GM19468 (cell line): ENCODE results near the gene NFATC2IP.
"Not testable (repeated sequence)": the region's sequence is repeated elsewhere in the genome, so short reads cannot be mapped to it uniquely, and the experiment has no call there.

ENCODE experiments used
- ATAC-seq: cut with Tn5 transposase; IDR thresholded peaks from one replicate; pipeline ENCODE4 v1.9.1; 2021; ENCODE audit warnings: mild to moderate bottlenecking, moderate library complexity, moderate number of reproducible peaks; ENCODE audit not compliant: unreplicated experiment; ENCODE audit errors: extremely low read depth

Gene NFATC2IP

GRCh38 chr16:28964496-28964895, 13.8 kb downstream of the NFATC2IP start:
- no peak for ATAC-seq

- no peak for ATAC-seq
These were observed 16.4 kb downstream of the NFATC2IP start for GRCh38 chr16:28967156-28967555.

- ATAC-seq, result not testable (repeated sequence)
These were observed 19.0 kb downstream of the NFATC2IP start for GRCh38 chr16:28969696-28970095.

GRCh38 chr16:28974007-28974436, 23.3 kb downstream of the NFATC2IP start:
- no peak for ATAC-seq

GRCh38 chr16:28974437-28975157, 23.9 kb downstream of the NFATC2IP start, which contains the start of gene SPNS1:
Gene SPNS1, plus strand, starts transcription at chr16:28974778. Its CDS starts 374 bp downstream, at chr16:28975152.
- peak; percentile 89 for ATAC-seq

GRCh38 chr16:28975158-28975599, 24.4 kb downstream of the NFATC2IP start:
- ATAC-seq, result no peak

GRCh38 chr16:28977703-28978662, 27.2 kb downstream of the NFATC2IP start:
- no peak for ATAC-seq

- ATAC-seq, result not testable (repeated sequence)
These were observed 29.6 kb downstream of the NFATC2IP start for GRCh38 chr16:28980330-28980729.

GRCh38 chr16:28980929-28981328, 30.2 kb downstream of the NFATC2IP start:
- ATAC-seq, result no peak

- ATAC-seq, result no peak
These were observed 30.8 kb downstream of the NFATC2IP start for GRCh38 chr16:28981517-28981916.

- no peak for ATAC-seq
These were observed 31.7 kb downstream of the NFATC2IP start for GRCh38 chr16:28982418-28982817.

GRCh38 chr16:28982949-28983348, 32.2 kb downstream of the NFATC2IP start:
- no peak for ATAC-seq

GRCh38 chr16:28983644-28984043, 32.9 kb downstream of the NFATC2IP start:
- ATAC-seq, result no peak

- ATAC-seq, result no peak
These were observed 33.4 kb downstream of the NFATC2IP start for GRCh38 chr16:28984091-28984490.

- no peak for ATAC-seq
These were observed 33.9 kb downstream of the NFATC2IP start, which contains the start of gene LAT for GRCh38 chr16:28984619-28985135. Gene LAT, plus strand, starts transcription at chr16:28985052. Its CDS starts 366 bp downstream, at chr16:28985418.

GRCh38 chr16:28985211-28986041, 34.7 kb downstream of the NFATC2IP start:
- no peak for ATAC-seq

- no peak for ATAC-seq
These were observed 35.3 kb downstream of the NFATC2IP start for GRCh38 chr16:28986046-28986445.

- no peak for ATAC-seq
These were observed 35.8 kb downstream of the NFATC2IP start for GRCh38 chr16:28986492-28986891.

- no peak for ATAC-seq
These were observed 36.6 kb downstream of the NFATC2IP start for GRCh38 chr16:28987170-28987853.
